GM12878 (cell line): ENCODE data around the gene OR51I2. TPM values are rescaled to one million over a fixed set of nuclear protein-coding genes. Genes with fewer than 3 reads are reported as not detected.

ENCODE experiments used
- ATAC-seq: fragments of 200-7000 bp; cut with Tn5 transposase; 3 replicates; pipeline ENCODE4 v1.9.1; 2020; ENCODE audit warnings: mild to moderate bottlenecking, moderate library complexity
- BruUV-seq: library from RNA; stranded (reverse); fragments of 400-500 nt; replicated peaks from 2 replicates; lab custom pipeline; 2021; lab: Mats Ljungman, UMichigan
- CTCF ChIA-PET: fragments of 300-600 bp; sonication (Branson Sonifier 250); formaldehyde crosslinking; extraction: SDS; loops from one replicate; lab custom pipeline; 2021; ENCODE audit warnings: inconsistent platforms; lab: Yijun Ruan, JAX
- POLR2A ChIA-PET: fragments of 350-600 bp; formaldehyde crosslinking; extraction: SDS; loops from one replicate; lab custom pipeline; 2021; ENCODE audit warnings: inconsistent platforms; lab: Charles Lee
- RAD21 ChIA-PET: fragments of 300-600 bp; sonication (Branson Sonifier 250); formaldehyde crosslinking; loops from one replicate; lab custom pipeline; 2023; ENCODE audit warnings: antibody characterized with exemption; ENCODE audit not compliant: unreplicated experiment; lab: Charles Lee
- SMC1A ChIA-PET: fragments of 300-600 bp; sonication (Branson Sonifier 250); formaldehyde crosslinking; loops from one replicate; lab custom pipeline; 2023; ENCODE audit not compliant: unreplicated experiment, uncharacterized antibody; lab: Charles Lee
- DNase-seq: peaks from one replicate; pipeline ENCODE4 v3.0.0-alpha.2; 2011; ENCODE audit warnings: low read depth, low spot score
- FAIRE-seq: peaks from 3 replicates; lab custom pipeline; 2011; peaks lifted over from hg19 to GRCh38; lab: Jason Lieb, UNC
- H2AFZ ChIP-seq: 2 replicates; pipeline ENCODE4 v1.6.0; 2011; ENCODE audit warnings: low read depth, low read length, control low read depth; ENCODE audit not compliant: control insufficient read depth
- H3K27ac ChIP-seq: 2 replicates; pipeline ENCODE4 v1.5.1; 2011; ENCODE audit warnings: control low read depth; ENCODE audit not compliant: control insufficient read depth, insufficient read depth
- H3K27me3 ChIP-seq, 2 experiments: replicated peaks in 1 of 2; 2 replicates each; pipeline versions ENCODE4 v1.6.0 to v1.6.1; 2011; ENCODE audit warnings: low read length in 1 of 2; ENCODE audit not compliant: control insufficient read depth in 2 of 2, insufficient read depth in 2 of 2
- H3K36me3 ChIP-seq, 2 experiments: 2 replicates each; pipeline ENCODE4 v1.5.1; 2011; ENCODE audit warnings: low read length in 1 of 2; ENCODE audit not compliant: control insufficient read depth in 2 of 2, insufficient read depth in 2 of 2
- H3K4me1 ChIP-seq: 2 replicates; pipeline ENCODE4 v1.6.1; 2011; ENCODE audit warnings: mild to moderate bottlenecking, low read length, moderate library complexity, mixed read lengths; ENCODE audit not compliant: control insufficient read depth, insufficient read depth
- H3K4me2 ChIP-seq: 2 replicates; pipeline ENCODE4 v1.6.0; 2011; ENCODE audit warnings: control low read depth; ENCODE audit not compliant: control insufficient read depth, insufficient read depth
- H3K4me3 ChIP-seq: fragments of 200-600 bp; sonication (generic); 2 replicates; pipeline ENCODE4 v1.5.1; 2016
- H3K79me2 ChIP-seq: 2 replicates; pipeline ENCODE4 v1.6.0; 2011; ENCODE audit warnings: low read length; ENCODE audit not compliant: control insufficient read depth, insufficient read depth
- H3K9ac ChIP-seq: 2 replicates; pipeline ENCODE4 v1.8.0; 2011; ENCODE audit warnings: low read length, control low read depth, mixed read lengths; ENCODE audit not compliant: control insufficient read depth, insufficient read depth
- H3K9me3 ChIP-seq: replicated peaks from 3 replicates; pipeline ENCODE4 v1.5.1; 2011; ENCODE audit warnings: mild to moderate bottlenecking, low read length; ENCODE audit not compliant: control insufficient read depth, insufficient read depth
- H4K20me1 ChIP-seq: 2 replicates; pipeline ENCODE4 v1.6.0; 2011; ENCODE audit not compliant: control insufficient read depth, insufficient read depth
- BACH1 ChIP-seq: fragments of 450-650 bp; IDR thresholded peaks from 2 replicates; pipeline ENCODE4 v1.6.1; 2017; ENCODE audit warnings: mild to moderate bottlenecking, borderline replicate concordance
- CBFB ChIP-seq: IDR thresholded peaks from 2 replicates; pipeline ENCODE4 v1.6.1; 2016; ENCODE audit warnings: antibody characterized with exemption, low read depth
- CHD2 ChIP-seq: IDR thresholded peaks from 2 replicates; pipeline ENCODE4 v1.6.1; 2011; ENCODE audit warnings: low read depth, low read length, improper control_type of control experiment, borderline replicate concordance
- FOS ChIP-seq: IDR thresholded peaks from 3 replicates; pipeline ENCODE4 v1.6.1; 2011; ENCODE audit warnings: borderline replicate concordance; ENCODE audit not compliant: insufficient read length; ENCODE audit errors: extremely low read depth
- MTA3 ChIP-seq: IDR thresholded peaks from 2 replicates; pipeline ENCODE4 v1.6.1; 2012; ENCODE audit warnings: low read length, inconsistent platforms, borderline replicate concordance
- MYB ChIP-seq: fragments of 150-350 bp; IDR thresholded peaks from 2 replicates; pipeline ENCODE4 v1.6.1; 2014; ENCODE audit warnings: mild to moderate bottlenecking, low read depth, low read length, borderline replicate concordance
- MYC ChIP-seq: IDR thresholded peaks from 2 replicates; pipeline ENCODE4 v1.6.1; 2011; ENCODE audit warnings: mild to moderate bottlenecking, low read length, moderate library complexity, inconsistent platforms; ENCODE audit not compliant: insufficient read depth, insufficient replicate concordance, insufficient read length, severe bottlenecking
- NR2C1 ChIP-seq: fragments of 450-650 bp; IDR thresholded peaks from 2 replicates; pipeline ENCODE4 v1.6.1; 2017; ENCODE audit warnings: antibody characterized with exemption, mild to moderate bottlenecking, moderate library complexity
- RB1 ChIP-seq: fragments of 450-650 bp; formaldehyde crosslinking; IDR thresholded peaks from 2 replicates; pipeline ENCODE4 v1.6.1; 2017; ENCODE audit warnings: mild to moderate bottlenecking, borderline replicate concordance
- RUNX3 ChIP-seq: IDR thresholded peaks from 2 replicates; pipeline ENCODE4 v1.6.1; 2012; ENCODE audit warnings: low read length, inconsistent platforms
- SMAD1 ChIP-seq: fragments of 450-650 bp; IDR thresholded peaks from 2 replicates; pipeline ENCODE4 v1.6.1; 2018; ENCODE audit warnings: mild to moderate bottlenecking, low read depth; ENCODE audit not compliant: partially characterized antibody
- SMC3 ChIP-seq: IDR thresholded peaks from 2 replicates; pipeline ENCODE4 v1.6.1; 2011; ENCODE audit warnings: low read length, improper control_type of control experiment, borderline replicate concordance
- SP1 ChIP-seq: IDR thresholded peaks from one replicate; pipeline ENCODE4 v1.6.1; 2011; ENCODE audit warnings: low read depth, low read length
- SPI1 ChIP-seq: IDR thresholded peaks from 2 replicates; pipeline ENCODE4 v1.6.1; 2011; ENCODE audit warnings: low read depth, mild to moderate bottlenecking, low read length, moderate library complexity, borderline replicate concordance; ENCODE audit not compliant: insufficient read depth
- SREBF2 ChIP-seq: IDR thresholded peaks from 2 replicates; pipeline ENCODE4 v1.6.1; 2012; ENCODE audit warnings: mild to moderate bottlenecking, low read length
- ZNF217 ChIP-seq: fragments of 450-650 bp; IDR thresholded peaks from 2 replicates; pipeline ENCODE4 v1.6.1; 2017; ENCODE audit warnings: antibody characterized with exemption, mild to moderate bottlenecking
- ZNF622 ChIP-seq: fragments of 450-650 bp; IDR thresholded peaks from 2 replicates; pipeline ENCODE4 v1.6.1; 2017; ENCODE audit warnings: mild to moderate bottlenecking, inconsistent platforms
- WGBS: methylation state at CpG from one replicate; pipeline ENCODE4 v1.1.6; 2016; ENCODE audit warnings: low lambda C conversion rate; ENCODE audit not compliant: insufficient replicate concordance, insufficient coverage; ENCODE audit errors: missing lambda C conversion rate; 5-methylcytosine and 5-hydroxymethylcytosine counted together
- in situ Hi-C: fragments of 300-500 bp; cut with MboI; formaldehyde crosslinking; loops from 9 replicates; pipeline ENCODE4 v1.14.3; 2018; ENCODE audit warnings: mixed read lengths
- intact Hi-C: fragments of 100-400 bp; cut with micrococcal nuclease; formaldehyde crosslinking; loops from one replicate; pipeline ENCODE4 v1.14.2; 2022; ENCODE audit not compliant: unreplicated experiment
- polyA plus RNA-seq, 11 experiments: library from polyadenylated mRNA; depleted of rRNA in 4 of 11; unstranded in 6 of 11; stranded (reverse) in 5 of 11; fragments of >200 nt; fragmentation: Nextera tagmentation in 4 of 11; fragmentation: Illumina TruSeq in 1 of 11; extraction: Ambion mirVana in 4 of 11; extraction: Trizol in 1 of 11; gene quantifications; 1 replicate in 1 of 11; 2 replicates in 10 of 11; pipeline versions ENCODE4 v1.2.1 to v1.2.3, GENCODE V29; 2011 to 2016; ENCODE audit warnings: inconsistent platforms in 2 of 11, missing spikeins in 2 of 11, low read depth in 1 of 11
- total RNA-seq, 4 experiments: library from RNA; depleted of rRNA in 3 of 4; stranded (reverse); fragments of >200 nt in 3 of 4; fragmentation: Illumina TruSeq in 1 of 4; extraction: Trizol in 1 of 4; gene quantifications; 2 replicates each; pipeline versions ENCODE4 v1.2.1 to v1.2.3, GENCODE V29; 2013 to 2021
- TF ChIP-seq, protein P1 (sequence below): fragments of 150-350 bp; IDR thresholded peaks from 2 replicates; pipeline ENCODE4 v1.6.1; 2014; ENCODE audit warnings: mild to moderate bottlenecking, low read depth, low read length

Gene OR51I2
- total and polyA plus RNA-seq, 10 of the 15 experiments (the other 5 are each of a cell fraction or from before 2014, with no cell fraction given): not detected

DNA sequence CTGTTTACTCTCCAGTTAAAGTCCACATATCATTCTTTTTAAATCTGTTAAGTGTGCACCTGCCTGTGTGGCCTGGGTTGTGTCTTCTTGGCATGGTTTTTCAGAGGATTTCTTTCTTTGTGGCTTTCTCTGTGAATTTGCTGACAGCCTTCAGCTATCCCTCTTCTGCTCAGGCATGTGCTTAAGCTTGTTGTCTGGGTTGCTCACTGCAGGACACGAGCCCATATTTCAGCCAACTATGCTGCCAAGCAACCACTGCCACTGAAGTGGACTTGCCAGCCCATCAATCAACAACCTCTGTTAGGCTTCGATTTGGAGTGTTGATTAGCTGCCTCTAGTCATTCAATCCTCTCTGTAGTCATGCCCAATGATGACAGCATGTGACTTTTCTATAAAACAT is 18.4 kb downstream of the OR51I2 start:
- H3K9me3 ChIP-seq: no peaks in the 10 kb centered on the region
- no peaks in the 10 kb centered on the region for H3K79me2 ChIP-seq
- no peak overlapping the region for H2AFZ ChIP-seq
- SMC1A ChIA-PET: interaction anchor here (1.4 kb wide), 1 partner anchor 125 kb away, joined by 3 read pairs; no protein-coding TSS in a partner anchor
- no peak for ATAC-seq
- in situ Hi-C loops: no loop called here
- intact Hi-C loops: no loop called here
- no peak for FAIRE-seq
- POLR2A ChIA-PET: no interaction called here
- RAD21 ChIA-PET: no interaction called here
- H3K36me3 ChIP-seq: no peaks in the 10 kb centered on the region
- H3K4me2 ChIP-seq: no peak overlapping the region
- no peak overlapping the region for H3K9ac ChIP-seq
- no peak overlapping the region for H3K27ac ChIP-seq
- no peaks in the 10 kb centered on the region for H4K20me1 ChIP-seq
- no peak for DNase-seq
- H3K4me3 ChIP-seq: no peak overlapping the region
- BruUV-seq: no TSS peak
- no peaks in the 10 kb centered on the region; a peak in 1 of 4 replicates for H3K27me3 ChIP-seq
- TF ChIP-seq CHD2 (no peak), ZNF622 (no peak), MYC (no peak), SP1 (no peak), CBFB (no peak), RUNX3 (no peak), FOS (no peak), SREBF2 (no peak), SPI1 (no peak), BACH1 (no peak), NR2C1 (no peak), ZNF217 (no peak), MYB (no peak), SMAD1 (no peak), SMC3 (no peak), RB1 (no peak), MTA3 (no peak)
- TF ChIP-seq, protein P1, sequence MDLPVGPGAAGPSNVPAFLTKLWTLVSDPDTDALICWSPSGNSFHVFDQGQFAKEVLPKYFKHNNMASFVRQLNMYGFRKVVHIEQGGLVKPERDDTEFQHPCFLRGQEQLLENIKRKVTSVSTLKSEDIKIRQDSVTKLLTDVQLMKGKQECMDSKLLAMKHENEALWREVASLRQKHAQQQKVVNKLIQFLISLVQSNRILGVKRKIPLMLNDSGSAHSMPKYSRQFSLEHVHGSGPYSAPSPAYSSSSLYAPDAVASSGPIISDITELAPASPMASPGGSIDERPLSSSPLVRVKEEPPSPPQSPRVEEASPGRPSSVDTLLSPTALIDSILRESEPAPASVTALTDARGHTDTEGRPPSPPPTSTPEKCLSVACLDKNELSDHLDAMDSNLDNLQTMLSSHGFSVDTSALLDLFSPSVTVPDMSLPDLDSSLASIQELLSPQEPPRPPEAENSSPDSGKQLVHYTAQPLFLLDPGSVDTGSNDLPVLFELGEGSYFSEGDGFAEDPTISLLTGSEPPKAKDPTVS: no peak
- H3K4me1 ChIP-seq: no peaks in the 10 kb centered on the region
- CTCF ChIA-PET: interaction anchor here (1.8 kb wide), 1 partner anchor 9 kb away, joined by 9 read pairs; no protein-coding TSS in a partner anchor
- WGBS: 0% methylated on average over 2 of the region's 2 CpGs
